Left lung (tissue), 10 donors: Measurements from ENCODE around the gene CAPN13. TPM values are rescaled to one million over a fixed set of nuclear protein-coding genes. Genes with fewer than 3 reads are reported as not detected.

Experiments
- ATAC-seq: fragments of 200-7000 bp; cut with Tn5 transposase; one replicate; pipeline ENCODE4 v1.9.1; 2020; ENCODE audit warnings: moderate library complexity
- DNase-seq, 4 donors: peaks; one replicate each; pipeline ENCODE4 v3.0.0-alpha.2; 2013 to 2020
- H3K27ac ChIP-seq, 2 donors: fragments of 200-600 bp; sonication (generic) in 1 of 2; one replicate each; pipeline versions ENCODE4 v1.5.0 to v1.8.0; 2020 to 2021
- H3K27me3 ChIP-seq, 2 donors: fragments of 200-600 bp; sonication (generic) in 1 of 2; one replicate each; pipeline versions ENCODE4 v1.5.0 to v1.8.0; 2020 to 2021
- H3K36me3 ChIP-seq, 2 donors: fragments of 200-600 bp; sonication (generic) in 1 of 2; one replicate each; pipeline versions ENCODE4 v1.5.0 to v1.8.0; 2020 to 2021
- H3K4me1 ChIP-seq, 2 donors: fragments of 200-600 bp; one replicate each; pipeline ENCODE4 v1.8.0; 2021
- H3K4me3 ChIP-seq, 2 donors: fragments of 200-600 bp; sonication (generic) in 1 of 2; one replicate each; pipeline versions ENCODE4 v1.5.0 to v1.8.0; 2020 to 2021; ENCODE audit warnings: mild to moderate bottlenecking in 1 of 2
- H3K9me3 ChIP-seq, 2 donors: fragments of 200-600 bp; sonication (generic) in 1 of 2; one replicate each; pipeline versions ENCODE4 v1.5.0 to v1.8.0; 2020 to 2021
- intact Hi-C, 2 donors: fragments of 100-400 bp; cut with DNase I; formaldehyde crosslinking; loops; one replicate each; pipeline versions ENCODE4 v1.11.2 to v1.14.2; 2022
- polyA plus RNA-seq, 6 donors: library from polyadenylated mRNA; unstranded; fragments of 120-200 nt; gene quantifications; one replicate each; pipeline ENCODE4 v1.2.1, GENCODE V29; 2013; ENCODE audit not compliant: insufficient read length in 6 of 6
- total RNA-seq, 2 donors: library from RNA; stranded (reverse); fragmentation: NEBNext Ultra II Directional; extraction: Animal tissue kit (Norgen Biotek cat#: 25700); gene quantifications; one replicate each; pipeline ENCODE4 v1.2.1, GENCODE V29; 2021
- TF ChIP-seq, protein P1 (sequence below), 2 donors: fragments of 200-600 bp; sonication (generic) in 1 of 2; IDR thresholded peaks; one replicate each; pipeline versions ENCODE4 v1.5.0 to v1.8.0; 2021; ENCODE audit warnings: antibody characterized with exemption in 2 of 2
- donor health status: DM: no; HTN: yes; CAD: no.
- donor health status: DM: no; HTN: no; CAD: no.

CAPN13 gene
- total and polyA plus RNA-seq, 8 donors, result 1.1 to 14.9 (median 1.5) TPM

DNA sequence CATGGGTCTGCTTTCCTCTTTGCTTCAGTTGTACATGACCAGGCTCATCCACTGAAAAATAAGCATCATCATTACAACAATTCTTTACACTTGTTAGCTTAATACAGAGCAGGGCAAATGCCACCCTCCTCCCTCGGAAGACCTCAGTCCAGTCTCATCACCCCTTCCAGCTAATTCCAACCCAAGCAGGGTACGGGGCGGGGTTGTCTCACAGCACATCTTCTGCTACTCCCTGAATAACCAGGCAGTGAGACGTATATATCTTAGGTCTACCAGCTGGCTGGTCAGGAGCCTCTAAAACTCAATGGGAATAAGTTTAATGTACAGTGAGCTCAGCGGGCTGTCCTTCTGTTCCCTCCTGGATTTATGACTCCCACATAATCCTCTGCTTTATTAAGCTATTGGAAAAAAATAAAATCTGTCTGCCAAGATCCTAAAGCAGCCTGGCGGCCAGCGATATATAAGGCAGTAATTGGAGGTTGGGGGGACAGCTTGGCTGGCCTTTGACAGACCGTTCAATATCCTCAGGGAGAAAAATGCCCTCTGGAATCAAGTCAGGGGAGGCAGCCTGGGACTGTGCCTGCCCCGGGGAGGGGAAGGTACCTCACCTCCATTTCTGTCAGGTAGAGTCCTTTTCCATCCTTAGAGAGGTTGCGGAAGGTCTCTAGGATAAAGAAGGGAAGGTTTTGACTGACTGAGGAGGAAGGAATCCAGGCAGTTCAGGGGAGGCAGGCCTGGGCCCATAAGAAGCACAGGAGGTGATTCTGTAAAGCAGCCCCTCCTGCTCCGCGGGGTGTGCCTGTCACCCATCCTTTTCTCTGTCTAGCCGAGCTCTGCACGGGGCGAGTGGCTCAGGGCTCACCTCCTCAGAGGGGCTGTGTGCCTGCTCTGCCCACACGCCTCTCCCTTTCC lies 76.3 kb downstream of the CAPN13 start:
- Histone ChIP-seq H3K27ac (no peak overlapping the region), H3K27me3 (peaks cover 0 to 4% of the 10 kb centered on the region in 2 donors), H3K4me3 (no peak overlapping the region), H3K9me3 (no peaks in the 10 kb centered on the region), H3K36me3 (no peaks in the 10 kb centered on the region), H3K4me1 (no peaks in the 10 kb centered on the region)
- ATAC-seq (no peak), DNase-seq (no peak)
- TF ChIP-seq, protein P1, sequence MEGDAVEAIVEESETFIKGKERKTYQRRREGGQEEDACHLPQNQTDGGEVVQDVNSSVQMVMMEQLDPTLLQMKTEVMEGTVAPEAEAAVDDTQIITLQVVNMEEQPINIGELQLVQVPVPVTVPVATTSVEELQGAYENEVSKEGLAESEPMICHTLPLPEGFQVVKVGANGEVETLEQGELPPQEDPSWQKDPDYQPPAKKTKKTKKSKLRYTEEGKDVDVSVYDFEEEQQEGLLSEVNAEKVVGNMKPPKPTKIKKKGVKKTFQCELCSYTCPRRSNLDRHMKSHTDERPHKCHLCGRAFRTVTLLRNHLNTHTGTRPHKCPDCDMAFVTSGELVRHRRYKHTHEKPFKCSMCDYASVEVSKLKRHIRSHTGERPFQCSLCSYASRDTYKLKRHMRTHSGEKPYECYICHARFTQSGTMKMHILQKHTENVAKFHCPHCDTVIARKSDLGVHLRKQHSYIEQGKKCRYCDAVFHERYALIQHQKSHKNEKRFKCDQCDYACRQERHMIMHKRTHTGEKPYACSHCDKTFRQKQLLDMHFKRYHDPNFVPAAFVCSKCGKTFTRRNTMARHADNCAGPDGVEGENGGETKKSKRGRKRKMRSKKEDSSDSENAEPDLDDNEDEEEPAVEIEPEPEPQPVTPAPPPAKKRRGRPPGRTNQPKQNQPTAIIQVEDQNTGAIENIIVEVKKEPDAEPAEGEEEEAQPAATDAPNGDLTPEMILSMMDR (IDR thresholded peaks at IDR 0.05), result no peak
- intact Hi-C loops, result no loop called here

DNA sequence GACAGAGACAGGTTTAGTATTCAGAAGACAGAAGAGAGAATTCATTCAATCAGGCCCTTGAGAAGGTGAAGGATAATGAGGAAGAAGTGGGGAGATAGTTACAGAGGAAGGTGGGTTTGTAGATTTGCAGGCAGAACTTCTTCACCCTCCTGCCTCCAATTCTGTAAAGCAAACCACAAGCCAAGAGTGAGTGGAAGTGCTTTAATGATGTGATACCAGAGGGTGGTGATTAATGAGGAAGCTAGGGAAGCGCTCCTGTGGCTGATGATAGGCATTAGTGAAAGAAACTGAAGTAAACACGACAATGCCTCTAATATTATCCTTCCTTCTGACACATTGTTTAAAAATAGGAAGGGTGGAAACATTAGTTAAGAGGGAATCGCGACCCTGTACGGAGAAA lies 78.2 kb downstream of the CAPN13 start:
- no peak for ATAC-seq
- intact Hi-C loops, result no loop called here
- Histone ChIP-seq H3K4me1 (no peaks in the 10 kb centered on the region), H3K27ac (no peak overlapping the region), H3K4me3 (no peak overlapping the region), H3K9me3 (no peaks in the 10 kb centered on the region), H3K27me3 (peaks cover 0 to under 1% of the 10 kb centered on the region in 2 donors), H3K36me3 (no peaks in the 10 kb centered on the region)
- no peak for DNase-seq
- TF ChIP-seq, protein P1 (IDR thresholded peaks at IDR 0.05), result no peak

DNA sequence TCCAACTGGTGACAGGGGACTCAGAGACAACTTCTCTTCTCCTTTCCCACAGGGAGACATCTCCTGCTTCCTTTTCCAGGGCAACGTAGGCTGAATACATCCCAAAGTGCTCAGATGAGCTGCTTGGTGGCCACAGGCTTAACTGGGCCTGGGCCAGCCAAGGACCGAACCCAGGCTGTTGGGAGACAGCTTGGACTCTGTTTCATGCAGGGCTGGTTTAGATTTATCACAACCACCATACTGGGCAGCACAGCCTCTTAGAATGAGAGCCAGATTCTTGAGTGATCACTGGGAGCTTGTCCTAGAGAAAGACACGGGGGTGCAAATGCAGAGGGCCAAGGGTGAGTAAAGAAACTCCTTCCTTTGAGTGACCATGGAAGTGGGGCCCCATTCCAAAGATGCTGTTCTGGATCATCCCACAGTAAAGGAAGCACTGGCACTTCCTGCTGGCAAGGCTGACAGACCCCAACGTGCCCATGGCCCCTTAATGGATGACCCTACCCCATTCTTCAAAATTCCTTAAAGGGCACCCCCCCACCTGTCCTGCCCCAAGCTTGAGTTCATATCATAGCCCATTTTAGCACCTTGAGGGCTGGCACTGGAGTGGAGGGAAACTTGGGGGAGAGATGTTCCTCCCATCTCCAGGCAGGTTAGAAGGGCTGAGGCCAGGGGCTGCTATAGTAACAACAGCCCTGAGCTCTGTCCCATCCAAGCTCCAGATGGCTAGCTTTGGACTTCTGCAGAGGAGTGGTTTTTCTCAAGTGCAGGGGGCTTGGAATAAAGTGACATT lies 84.1 kb downstream of the CAPN13 start:
- TF ChIP-seq, protein P1 (IDR thresholded peaks at IDR 0.05), result no peak
- Histone ChIP-seq H3K27ac (no peak overlapping the region), H3K4me1 (no peaks in the 10 kb centered on the region), H3K9me3 (no peaks in the 10 kb centered on the region), H3K27me3 (peaks cover 0 to 4% of the 10 kb centered on the region in 2 donors), H3K4me3 (no peak overlapping the region), H3K36me3 (no peaks in the 10 kb centered on the region)
- intact Hi-C loops, result no loop called here
- ATAC-seq (no peak), DNase-seq (no peak)

DNA sequence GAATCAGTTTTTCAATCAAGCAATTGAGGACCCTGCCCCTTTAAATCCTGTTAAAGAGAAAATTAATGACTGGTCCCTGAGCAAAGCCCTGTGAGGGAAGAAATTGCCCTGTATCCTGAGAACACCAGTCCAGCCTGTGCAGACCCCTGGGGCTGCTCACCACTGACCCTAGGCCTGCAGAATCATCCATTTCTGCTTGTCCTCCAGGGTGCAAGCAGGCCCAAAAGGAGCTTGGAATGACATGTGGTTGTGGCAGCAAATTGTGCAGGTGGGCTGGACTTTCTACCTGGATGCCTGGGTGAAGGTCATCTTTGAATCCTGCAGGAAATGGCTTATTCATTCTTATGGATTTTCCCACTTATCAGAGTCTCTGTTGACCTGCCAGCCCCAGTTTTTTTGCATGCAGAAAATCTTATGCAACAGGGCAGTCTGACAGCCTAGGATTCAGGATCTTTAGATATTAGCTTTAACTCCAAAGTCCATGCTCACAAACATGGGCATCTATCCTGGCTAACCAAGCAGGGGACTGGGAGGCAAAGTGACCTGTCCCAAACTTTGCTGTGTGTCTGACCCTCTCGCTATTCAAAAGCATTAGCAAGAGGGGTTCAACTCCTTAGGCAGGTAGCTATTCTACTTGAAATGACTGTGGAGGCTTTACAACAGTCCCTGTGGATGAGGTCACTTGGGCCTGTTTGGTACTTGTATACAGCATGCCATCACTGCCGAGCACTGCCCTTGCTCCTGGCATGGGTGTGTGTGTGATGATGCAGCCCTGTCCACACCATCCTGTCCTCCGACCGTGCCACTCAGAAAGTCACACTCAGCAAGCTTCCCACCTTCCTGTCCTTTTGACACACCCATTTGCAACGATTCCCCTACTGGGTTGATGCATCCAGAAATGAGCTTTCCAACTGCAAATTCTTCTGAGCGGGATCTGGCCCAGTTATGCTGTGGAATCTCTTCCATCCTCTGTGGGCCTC lies 85.3 kb downstream of the CAPN13 start:
- intact Hi-C loops, result no loop called here
- no peak for ATAC-seq
- no peak for DNase-seq
- no peak overlapping the region for H3K27ac ChIP-seq
- no peaks in the 10 kb centered on the region for H3K4me1 ChIP-seq
- H3K4me3 ChIP-seq, result no peak overlapping the region
- H3K27me3 ChIP-seq, result peaks cover 0 to 4% of the 10 kb centered on the region in 2 donors
- TF ChIP-seq, protein P1 (IDR thresholded peaks at IDR 0.05), result no peak
- H3K36me3 ChIP-seq, result no peaks in the 10 kb centered on the region
- no peaks in the 10 kb centered on the region for H3K9me3 ChIP-seq
